Anterior cingulate cortex (tissue), 58 donors: ENCODE measurements around the gene GJB6.

Source experiments
- DNase-seq, 58 donors: peaks; one replicate each; lab custom pipeline; 2025; lab: John Stamatoyannopoulos, UW

GJB6 gene

GRCh38 chr13:20190481-20191310 lies 41.4 kb downstream of the GJB6 start:
- DNase-seq = no peak

GRCh38 chr13:20190076-20190475 lies 42.0 kb downstream of the GJB6 start:
- no peak for DNase-seq

- DNase-seq = no peak
Measured at GRCh38 chr13:20188667-20189553, 43.2 kb downstream of the GJB6 start.

- no peak for DNase-seq
Measured at GRCh38 chr13:20186771-20187170, 45.3 kb downstream of the GJB6 start.

- no peak for DNase-seq
Measured at GRCh38 chr13:20185366-20186056, 46.6 kb downstream of the GJB6 start.

GRCh38 chr13:20182231-20182846 lies 49.8 kb downstream of the GJB6 start:
- peak in 25 of 58 donors; percentile 6 to 78 (median 23) for DNase-seq

GRCh38 chr13:20181188-20181587 lies 50.9 kb downstream of the GJB6 start:
- DNase-seq = no peak

GRCh38 chr13:20178156-20178555 lies 54.0 kb downstream of the GJB6 start:
- DNase-seq = no peak

GRCh38 chr13:20177049-20177831 lies 54.9 kb downstream of the GJB6 start:
- DNase-seq = no peak

- DNase-seq = no peak
Measured at GRCh38 chr13:20175907-20176652, 56.0 kb downstream of the GJB6 start.

GRCh38 chr13:20175406-20175794 lies 56.7 kb downstream of the GJB6 start:
- DNase-seq = no peak

- peak in 1 of 58 donors; percentile 14 for DNase-seq
Measured at GRCh38 chr13:20174656-20175405, 57.3 kb downstream of the GJB6 start.

GRCh38 chr13:20173116-20173746 lies 58.9 kb downstream of the GJB6 start:
- DNase-seq = no peak
